ENCODE measurements around the gene ZSCAN22. TPM values are rescaled to one million over a fixed set of nuclear protein-coding genes. Genes with fewer than 3 reads are reported as not detected.
"Not testable (repeated sequence)": the region's sequence is repeated elsewhere in the genome, so short reads cannot be mapped to it uniquely, and the experiment has no call there.

The ZSCAN22 gene
- total RNA-seq, 4 donors from 2014 or later = 2.4 to 4.8 (median 2.9) TPM

DNA sequence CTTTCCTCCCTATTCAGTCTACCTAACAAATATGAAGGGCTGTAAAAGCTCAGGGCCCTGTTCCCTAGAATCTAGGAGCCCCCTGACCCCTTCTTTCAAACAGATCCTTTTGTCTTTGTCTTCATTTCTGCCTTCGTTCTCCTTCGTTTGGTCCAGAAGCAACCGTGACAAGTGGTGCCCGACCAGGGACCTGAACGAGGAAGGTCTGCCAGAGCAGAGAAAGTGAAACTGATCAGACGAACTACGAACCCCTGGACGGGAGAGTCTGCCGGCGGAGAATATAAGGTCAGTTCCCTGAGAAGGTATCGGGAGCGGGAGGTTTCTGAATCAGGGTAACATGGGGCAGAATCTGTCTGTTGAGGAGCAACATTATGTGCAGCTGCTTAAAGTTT lies 20.9 kb upstream of the ZSCAN22 start:
- H3K27me3 ChIP-seq = no peaks in the 10 kb centered on the region
- TF ChIP-seq POLR2AphosphoS5 (IDR thresholded peaks at IDR 0.05) (no peak), EP300 (IDR thresholded peaks at IDR 0.05) (no peak), POLR2A (IDR thresholded peaks at IDR 0.05) (no peak)
- TF ChIP-seq, protein P1, sequence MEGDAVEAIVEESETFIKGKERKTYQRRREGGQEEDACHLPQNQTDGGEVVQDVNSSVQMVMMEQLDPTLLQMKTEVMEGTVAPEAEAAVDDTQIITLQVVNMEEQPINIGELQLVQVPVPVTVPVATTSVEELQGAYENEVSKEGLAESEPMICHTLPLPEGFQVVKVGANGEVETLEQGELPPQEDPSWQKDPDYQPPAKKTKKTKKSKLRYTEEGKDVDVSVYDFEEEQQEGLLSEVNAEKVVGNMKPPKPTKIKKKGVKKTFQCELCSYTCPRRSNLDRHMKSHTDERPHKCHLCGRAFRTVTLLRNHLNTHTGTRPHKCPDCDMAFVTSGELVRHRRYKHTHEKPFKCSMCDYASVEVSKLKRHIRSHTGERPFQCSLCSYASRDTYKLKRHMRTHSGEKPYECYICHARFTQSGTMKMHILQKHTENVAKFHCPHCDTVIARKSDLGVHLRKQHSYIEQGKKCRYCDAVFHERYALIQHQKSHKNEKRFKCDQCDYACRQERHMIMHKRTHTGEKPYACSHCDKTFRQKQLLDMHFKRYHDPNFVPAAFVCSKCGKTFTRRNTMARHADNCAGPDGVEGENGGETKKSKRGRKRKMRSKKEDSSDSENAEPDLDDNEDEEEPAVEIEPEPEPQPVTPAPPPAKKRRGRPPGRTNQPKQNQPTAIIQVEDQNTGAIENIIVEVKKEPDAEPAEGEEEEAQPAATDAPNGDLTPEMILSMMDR (IDR thresholded peaks at IDR 0.05) = no peak
- H3K36me3 ChIP-seq = peaks cover 0 to 40% of the 10 kb centered on the region in 2 donors
- peaks cover 5 to 33% (median 8%) of the 10 kb centered on the region in 3 donors for H3K4me1 ChIP-seq
- H3K9me3 ChIP-seq = no peaks in the 10 kb centered on the region
- H3K27ac ChIP-seq = peak overlapping the region in 3 of 4 donors; percentile 91 to 96 (median 92)
- no peak for ATAC-seq
- 42 to 100% methylated on average over 1 to 10 of the region's 12 CpGs for WGBS, 2 donors (ENCODE audit: low coverage in 1 of 2)
- peak overlapping the region; percentile 52 to 84 for H3K4me3 ChIP-seq

DNA sequence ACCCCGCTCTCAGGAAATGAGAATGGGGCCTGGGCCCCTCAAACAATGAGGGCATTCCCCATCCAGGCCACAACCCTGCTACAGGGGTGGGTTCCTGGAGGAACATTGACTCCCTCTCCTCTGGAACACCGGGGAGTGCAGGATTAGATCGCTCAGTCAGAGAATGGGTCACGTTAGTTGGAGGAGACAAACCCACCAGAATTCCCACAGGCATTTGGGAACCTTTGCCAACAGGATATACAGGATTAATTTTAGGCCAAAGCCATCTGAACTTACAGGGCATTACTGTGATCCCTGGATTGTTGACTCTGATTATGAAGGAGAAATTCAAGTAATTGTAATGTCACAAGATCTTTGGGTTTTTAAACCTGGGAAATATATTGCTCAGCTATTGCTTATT lies 19.1 kb upstream of the ZSCAN22 start:
- TF ChIP-seq EP300 (IDR thresholded peaks at IDR 0.05) = no peak
- no peak for TF ChIP-seq POLR2A (IDR thresholded peaks at IDR 0.05)
- TF ChIP-seq, protein P1 (IDR thresholded peaks at IDR 0.05) = no peak
- no peak for TF ChIP-seq POLR2AphosphoS5 (IDR thresholded peaks at IDR 0.05)

DNA sequence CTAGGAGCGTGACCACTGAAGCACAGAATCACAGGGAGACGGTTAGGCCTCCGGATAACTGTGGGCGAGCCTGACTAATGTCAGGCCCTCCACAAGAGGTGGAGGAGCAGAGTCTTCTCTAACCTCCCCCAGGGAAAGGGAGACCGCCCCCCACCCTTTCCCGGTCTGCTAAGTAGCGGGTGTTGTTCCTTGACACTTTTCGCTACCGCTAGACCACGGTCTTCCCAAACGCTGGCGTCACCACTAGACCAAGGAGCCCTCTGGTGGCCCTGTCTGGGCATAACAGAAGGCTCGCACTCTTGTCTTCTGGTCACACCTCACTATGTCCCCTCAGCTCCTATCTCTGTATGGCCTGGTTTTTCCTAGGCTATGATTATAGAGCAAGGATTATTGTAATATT lies 16.1 kb upstream of the ZSCAN22 start:
- not testable (repeated sequence) for H3K9me3 ChIP-seq, H3K27ac ChIP-seq, H3K4me3 ChIP-seq, H3K27me3 ChIP-seq, ATAC-seq
- Histone ChIP-seq H3K4me1 (peaks cover 5 to 22% (median 8%) of the 10 kb centered on the region in 3 donors), H3K36me3 (peaks cover 0 to 81% of the 10 kb centered on the region in 2 donors)
- TF ChIP-seq, protein P1 (IDR thresholded peaks at IDR 0.05) = peak in 3 of 4 experiments; percentile 32 to 58 (median 54)
- 0 to 72% methylated on average over 3 to 4 of the region's 13 CpGs for WGBS, 2 donors (ENCODE audit: low coverage in 1 of 2)

More for the DNA sequence above, 19.1 kb upstream of the ZSCAN22 start:
- Histone ChIP-seq H3K27ac (no peak overlapping the region), H3K9me3 (no peaks in the 10 kb centered on the region), H3K4me1 (peaks cover 5 to 33% (median 8%) of the 10 kb centered on the region in 3 donors), H3K27me3 (no peaks in the 10 kb centered on the region), H3K4me3 (no peak overlapping the region), H3K36me3 (peaks cover 0 to 51% of the 10 kb centered on the region in 2 donors)
- ATAC-seq = no peak
- 92% methylated on average over 4 of the region's 4 CpGs; no CpG with 5 or more reads in 1 of the 2 donors for WGBS, 2 donors (ENCODE audit: low coverage in 1 of 2)

DNA sequence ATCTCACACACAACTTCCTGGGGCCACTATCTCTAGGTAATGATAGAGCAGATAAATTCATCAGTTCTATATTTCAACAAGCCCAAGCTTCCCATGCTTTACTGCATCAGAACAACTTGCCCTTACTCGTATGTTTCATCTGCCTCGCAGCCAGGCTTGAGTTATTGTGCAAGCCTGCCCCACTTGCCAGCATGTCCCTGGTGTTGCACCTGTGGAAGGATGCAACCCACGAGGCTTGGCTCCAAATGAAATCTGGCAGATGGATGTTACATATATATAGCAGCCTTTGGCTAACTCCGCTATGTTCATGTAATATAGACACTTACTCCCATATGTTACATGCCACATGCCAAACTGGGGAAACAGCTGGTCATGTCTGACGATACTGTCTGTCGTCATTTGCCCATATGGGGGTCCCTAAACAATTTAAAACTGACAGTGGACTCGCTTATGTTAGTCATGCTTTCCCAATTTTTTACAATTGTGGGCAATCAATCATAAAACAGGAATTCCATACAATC lies 15.4 kb upstream of the ZSCAN22 start:
- Histone ChIP-seq H3K9me3 (no peaks in the 10 kb centered on the region), H3K27me3 (no peaks in the 10 kb centered on the region), H3K36me3 (peaks cover 0 to 87% of the 10 kb centered on the region in 2 donors), H3K4me3 (no peak overlapping the region), H3K4me1 (peaks cover 0 to 15% (median 2%) of the 10 kb centered on the region in 3 donors), H3K27ac (no peak overlapping the region)
- ATAC-seq = no peak
- TF ChIP-seq, protein P1 (IDR thresholded peaks at IDR 0.05) = no peak
- no peak for TF ChIP-seq POLR2AphosphoS5 (IDR thresholded peaks at IDR 0.05)
- TF ChIP-seq POLR2A (IDR thresholded peaks at IDR 0.05) = no peak
- no peak for TF ChIP-seq EP300 (IDR thresholded peaks at IDR 0.05)
- 89% methylated on average over 5 to 7 of the region's 7 CpGs for WGBS, 2 donors (ENCODE audit: low coverage in 1 of 2)

DNA sequence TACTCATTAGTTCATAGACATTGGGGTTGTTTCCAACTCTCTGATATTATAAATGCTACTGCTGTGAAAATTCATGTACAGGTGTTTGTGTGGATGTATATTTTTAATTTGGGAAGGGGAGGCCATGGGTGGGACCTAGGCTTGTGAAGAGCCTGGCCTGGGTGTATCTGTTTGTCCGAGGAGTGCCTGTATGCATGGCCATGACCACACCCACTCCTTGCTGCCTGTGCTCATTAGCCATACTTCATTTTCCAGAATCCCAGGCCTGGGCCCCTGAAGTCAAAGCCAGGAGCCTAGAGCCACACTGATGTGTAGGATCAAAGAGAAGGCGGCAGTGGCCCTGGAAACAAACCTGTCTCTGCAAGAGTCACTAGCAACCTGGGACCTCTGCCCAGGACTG lies 11.2 kb upstream of the ZSCAN22 start:
- Histone ChIP-seq H3K9me3 (no peaks in the 10 kb centered on the region), H3K4me1 (no peaks in the 10 kb centered on the region), H3K27ac (no peak overlapping the region), H3K36me3 (peaks cover 0 to 75% of the 10 kb centered on the region in 2 donors), H3K27me3 (no peaks in the 10 kb centered on the region), H3K4me3 (no peak overlapping the region)
- TF ChIP-seq POLR2A (IDR thresholded peaks at IDR 0.05) (no peak), POLR2AphosphoS5 (IDR thresholded peaks at IDR 0.05) (no peak), EP300 (IDR thresholded peaks at IDR 0.05) (no peak)
- TF ChIP-seq, protein P1 (IDR thresholded peaks at IDR 0.05) = no peak
- 100% methylated on average over 1 of the region's 2 CpGs for WGBS, 2 donors (ENCODE audit: low coverage in 1 of 2)
- no peak for ATAC-seq

Measured in gastroesophageal sphincter (tissue), 4 donors.